Activated naive CD8-positive, alpha-beta T cell treated with anti-CD3 and anti-CD28 coated beads, Interleukin-2, amount 50 U/mL, for 24 hours (primary cell): ENCODE data around the gene SNHG17.
A peak's percentile ranks its signal among the peaks of the same experiment; 100 is the strongest.
"Not testable (repeated sequence)": the region's sequence is repeated elsewhere in the genome, so short reads cannot be mapped to it uniquely, and the experiment has no call there.

Source experiments
- ATAC-seq: fragments of 150-1000 bp; cut with Tn5 transposase; one replicate; pipeline ENCODE4 v1.10.0; 2021
- DNase-seq: peaks from one replicate; pipeline ENCODE4 v3.0.0; 2021
- H3K27ac Mint-ChIP-seq: one replicate; pipeline ENCODE4 v1.8.0; 2021; ENCODE audit warnings: mild to moderate bottlenecking, mixed read lengths
- H3K27me3 Mint-ChIP-seq: one replicate; pipeline ENCODE4 v1.8.0; 2021; ENCODE audit warnings: mixed read lengths
- H3K36me3 Mint-ChIP-seq: one replicate; pipeline ENCODE4 v1.8.0; 2021; ENCODE audit warnings: low read depth, mixed read lengths
- H3K4me1 Mint-ChIP-seq: one replicate; pipeline ENCODE4 v1.8.0; 2021; ENCODE audit warnings: mixed read lengths
- H3K4me3 Mint-ChIP-seq: one replicate; pipeline ENCODE4 v1.8.0; 2021; ENCODE audit warnings: mild to moderate bottlenecking, moderate library complexity, mixed read lengths
- H3K9me3 Mint-ChIP-seq: one replicate; pipeline ENCODE4 v1.8.0; 2021; ENCODE audit warnings: mixed read lengths

SNHG17 gene

GRCh38 chr20:38454556-38455473, 19.7 kb upstream of the SNHG17 start:
- peaks cover 18% of the 10 kb centered on the region for H3K4me1 Mint-ChIP-seq
- H3K4me3 Mint-ChIP-seq, result no peak overlapping the region
- H3K36me3 Mint-ChIP-seq, result peaks cover 11% of the 10 kb centered on the region
- ATAC-seq (no peak), DNase-seq (no peak)
- no peak overlapping the region for H3K27ac Mint-ChIP-seq
- no peaks in the 10 kb centered on the region for H3K9me3 Mint-ChIP-seq
- H3K27me3 Mint-ChIP-seq, result no peaks in the 10 kb centered on the region

GRCh38 chr20:38453941-38454340, 18.8 kb upstream of the SNHG17 start:
- Mint-ChIP-seq H3K36me3 (peaks cover 14% of the 10 kb centered on the region), H3K9me3 (no peaks in the 10 kb centered on the region), H3K4me1 (peaks cover 25% of the 10 kb centered on the region), H3K4me3 (no peak overlapping the region), H3K27ac (no peak overlapping the region), H3K27me3 (no peaks in the 10 kb centered on the region)
- ATAC-seq (no peak), DNase-seq (no peak)

GRCh38 chr20:38452880-38453624, 17.9 kb upstream of the SNHG17 start:
- Mint-ChIP-seq H3K27ac (no peak overlapping the region), H3K9me3 (no peaks in the 10 kb centered on the region), H3K27me3 (no peaks in the 10 kb centered on the region), H3K36me3 (peaks cover 18% of the 10 kb centered on the region), H3K4me3 (no peak overlapping the region), H3K4me1 (peaks cover 32% of the 10 kb centered on the region)
- ATAC-seq (no peak), DNase-seq (no peak)

- peaks cover 18% of the 10 kb centered on the region for H3K36me3 Mint-ChIP-seq
- H3K9me3 Mint-ChIP-seq, result no peaks in the 10 kb centered on the region
- H3K27me3 Mint-ChIP-seq, result no peaks in the 10 kb centered on the region
- peak overlapping the region; percentile 83 for H3K27ac Mint-ChIP-seq
- no peak overlapping the region for H3K4me3 Mint-ChIP-seq
- DNase-seq (peak; percentile 58), ATAC-seq (peak; percentile 26)
- H3K4me1 Mint-ChIP-seq, result peaks cover 46% of the 10 kb centered on the region
Measured at GRCh38 chr20:38450412-38450975, 15.4 kb upstream of the SNHG17 start.

- H3K9me3 Mint-ChIP-seq, result no peaks in the 10 kb centered on the region
- peaks cover 47% of the 10 kb centered on the region for H3K4me1 Mint-ChIP-seq
- no peak overlapping the region for H3K27ac Mint-ChIP-seq
- no peak for ATAC-seq
- H3K27me3 Mint-ChIP-seq, result no peaks in the 10 kb centered on the region
- DNase-seq, result no peak
- H3K36me3 Mint-ChIP-seq, result peaks cover 18% of the 10 kb centered on the region
- no peak overlapping the region for H3K4me3 Mint-ChIP-seq
Measured at GRCh38 chr20:38449046-38449445, 13.9 kb upstream of the SNHG17 start.

- H3K4me1 Mint-ChIP-seq, result peaks cover 47% of the 10 kb centered on the region
- H3K9me3 Mint-ChIP-seq, result no peaks in the 10 kb centered on the region
- H3K36me3 Mint-ChIP-seq, result peaks cover 18% of the 10 kb centered on the region
- H3K27ac Mint-ChIP-seq, result peak overlapping the region; percentile 69
- ATAC-seq, result no peak
- H3K27me3 Mint-ChIP-seq, result no peaks in the 10 kb centered on the region
- peak overlapping the region; percentile 79 for H3K4me3 Mint-ChIP-seq
- no peak for DNase-seq
Measured at GRCh38 chr20:38447931-38448675, 13.0 kb upstream of the SNHG17 start.

GRCh38 chr20:38447251-38447661, 12.1 kb upstream of the SNHG17 start:
- no peaks in the 10 kb centered on the region for H3K9me3 Mint-ChIP-seq
- ATAC-seq (no peak), DNase-seq (no peak)
- peak overlapping the region; percentile 79 for H3K4me3 Mint-ChIP-seq
- peaks cover 47% of the 10 kb centered on the region for H3K4me1 Mint-ChIP-seq
- peaks cover 18% of the 10 kb centered on the region for H3K36me3 Mint-ChIP-seq
- peak overlapping the region; percentile 69 for H3K27ac Mint-ChIP-seq
- H3K27me3 Mint-ChIP-seq, result no peaks in the 10 kb centered on the region

GRCh38 chr20:38446441-38447209, 11.5 kb upstream of the SNHG17 start:
- Mint-ChIP-seq H3K36me3 (peaks cover 18% of the 10 kb centered on the region), H3K9me3 (no peaks in the 10 kb centered on the region), H3K27ac (peak overlapping the region; percentile 69), H3K4me3 (peak overlapping the region; percentile 79), H3K27me3 (peaks cover 4% of the 10 kb centered on the region), H3K4me1 (peaks cover 47% of the 10 kb centered on the region)
- peak; percentile 99 for DNase-seq
- peak; percentile 95 for ATAC-seq

GRCh38 chr20:38445901-38446425, 10.8 kb upstream of the SNHG17 start:
- H3K4me3 Mint-ChIP-seq, result peak overlapping the region; percentile 79
- DNase-seq (no peak), ATAC-seq (no peak)
- peaks cover 6% of the 10 kb centered on the region for H3K27me3 Mint-ChIP-seq
- peak overlapping the region; percentile 69 for H3K27ac Mint-ChIP-seq
- peaks cover 16% of the 10 kb centered on the region for H3K36me3 Mint-ChIP-seq
- no peaks in the 10 kb centered on the region for H3K9me3 Mint-ChIP-seq
- peaks cover 42% of the 10 kb centered on the region for H3K4me1 Mint-ChIP-seq

- Mint-ChIP-seq H3K27ac (no peak overlapping the region), H3K27me3 (peaks cover 6% of the 10 kb centered on the region), H3K9me3 (no peaks in the 10 kb centered on the region), H3K4me1 (peaks cover 36% of the 10 kb centered on the region), H3K36me3 (peaks cover 10% of the 10 kb centered on the region), H3K4me3 (no peak overlapping the region)
- no peak for ATAC-seq
- DNase-seq, result no peak
Measured at GRCh38 chr20:38445381-38445796, 10.3 kb upstream of the SNHG17 start.

GRCh38 chr20:38441916-38442315, 6.8 kb upstream of the SNHG17 start:
- peaks cover 14% of the 10 kb centered on the region for H3K27me3 Mint-ChIP-seq
- no peak overlapping the region for H3K27ac Mint-ChIP-seq
- H3K9me3 Mint-ChIP-seq, result no peaks in the 10 kb centered on the region
- peaks cover 10% of the 10 kb centered on the region for H3K4me1 Mint-ChIP-seq
- DNase-seq (no peak), ATAC-seq (no peak)
- H3K36me3 Mint-ChIP-seq, result no peaks in the 10 kb centered on the region
- H3K4me3 Mint-ChIP-seq, result no peak overlapping the region

- not testable (repeated sequence) for H3K4me3 Mint-ChIP-seq, DNase-seq, H3K4me1 Mint-ChIP-seq, H3K9me3 Mint-ChIP-seq, H3K27ac Mint-ChIP-seq, H3K36me3 Mint-ChIP-seq, ATAC-seq
- peaks cover 14% of the 10 kb centered on the region for H3K27me3 Mint-ChIP-seq
Measured at GRCh38 chr20:38441110-38441509, 6.0 kb upstream of the SNHG17 start.

GRCh38 chr20:38437796-38438195, 2.7 kb upstream of the SNHG17 start:
- ATAC-seq, result no peak
- Mint-ChIP-seq H3K27ac (no peak overlapping the region), H3K36me3 (peaks cover 25% of the 10 kb centered on the region), H3K4me3 (no peak overlapping the region), H3K4me1 (peaks cover 14% of the 10 kb centered on the region), H3K27me3 (peaks cover 14% of the 10 kb centered on the region), H3K9me3 (no peaks in the 10 kb centered on the region)
- DNase-seq, result no peak
